Left ventricle myocardium inferior (tissue), 1 donor: ENCODE results near the gene SLC12A4. TPM values are rescaled to one million over a fixed set of nuclear protein-coding genes. Genes with fewer than 3 reads are reported as not detected.
"Not testable (repeated sequence)": the region's sequence is repeated elsewhere in the genome, so short reads cannot be mapped to it uniquely, and the experiment has no call there.

ENCODE experiments used
- DNase-seq: peaks from one replicate; pipeline ENCODE4 v3.0.0-alpha.2; 2020
- H3K27ac ChIP-seq: fragments of 200-600 bp; replicated peaks from 2 replicates; pipeline ENCODE4 v1.8.0; 2021
- H3K27me3 ChIP-seq: fragments of 200-600 bp; 2 replicates; pipeline ENCODE4 v1.8.0; 2021; ENCODE audit warnings: low read depth
- H3K36me3 ChIP-seq: fragments of 200-600 bp; 2 replicates; pipeline ENCODE4 v1.8.0; 2021
- H3K4me1 ChIP-seq: fragments of 200-600 bp; 2 replicates; pipeline ENCODE4 v1.8.0; 2021
- H3K4me3 ChIP-seq: fragments of 200-600 bp; 2 replicates; pipeline ENCODE4 v1.8.0; 2021; ENCODE audit warnings: mild to moderate bottlenecking, moderate library complexity
- H3K9me3 ChIP-seq: fragments of 200-600 bp; replicated peaks from 2 replicates; pipeline ENCODE4 v1.8.0; 2021
- intact Hi-C: fragments of 100-400 bp; cut with micrococcal nuclease; formaldehyde crosslinking; loops from one replicate; pipeline ENCODE4 v1.11.0; 2022
- total RNA-seq: library from RNA; stranded (reverse); fragmentation: NEBNext Ultra II Directional; extraction: Animal tissue kit (Norgen Biotek cat#: 25700); gene quantifications from one replicate; pipeline ENCODE4 v1.2.1, GENCODE V29; 2021
- TF ChIP-seq, protein P1 (sequence below): fragments of 200-600 bp; IDR thresholded peaks from 2 replicates; pipeline ENCODE4 v1.8.0; 2021; ENCODE audit warnings: antibody characterized with exemption, mild to moderate bottlenecking, borderline replicate concordance
- donor health status: DM: no; HTN: yes; CAD: no; lungs with severe emphysema.

The SLC12A4 gene
- total RNA-seq, 1 donor from 2014 or later = 79.2 TPM

DNA sequence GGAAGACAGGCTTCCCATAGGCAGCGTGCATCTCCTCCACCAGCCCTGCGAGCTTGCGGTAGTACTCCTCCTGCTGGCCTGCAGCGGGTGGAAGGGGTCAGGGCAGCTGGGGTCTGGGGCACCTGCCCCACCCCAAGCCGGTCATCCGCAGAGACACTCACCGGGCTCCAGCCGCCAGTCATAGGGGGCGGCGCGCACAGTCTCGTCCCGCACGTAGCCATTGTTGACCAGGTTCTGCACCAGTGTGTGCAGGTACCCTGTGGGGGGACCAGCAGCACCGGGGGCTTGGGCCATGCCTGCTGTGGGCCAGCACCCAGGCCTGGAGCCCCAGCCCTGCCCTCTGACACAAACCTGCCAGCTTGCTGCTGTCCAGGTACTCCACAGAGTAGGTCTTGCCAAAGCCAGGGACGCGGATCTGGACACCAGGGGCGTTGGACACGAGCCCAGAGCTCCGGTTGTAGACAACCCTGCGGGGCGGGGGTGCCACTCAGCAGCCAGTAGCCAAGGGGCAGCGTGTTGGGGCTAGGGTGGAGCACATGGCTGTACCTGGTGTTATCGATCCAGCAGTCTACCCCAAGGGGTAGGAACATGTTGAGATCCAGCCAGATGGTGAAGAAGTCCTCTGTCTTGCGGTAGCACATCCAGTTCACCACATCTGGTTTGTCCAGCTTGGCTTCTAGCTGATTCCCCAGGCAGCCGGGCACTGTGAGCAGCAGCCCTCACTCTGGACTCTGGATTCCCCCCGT lies 25.8 kb downstream of the SLC12A4 start:
- DNase-seq = no peak
- H3K36me3 ChIP-seq = peaks cover 75% of the 10 kb centered on the region
- intact Hi-C loops = no loop called here

DNA sequence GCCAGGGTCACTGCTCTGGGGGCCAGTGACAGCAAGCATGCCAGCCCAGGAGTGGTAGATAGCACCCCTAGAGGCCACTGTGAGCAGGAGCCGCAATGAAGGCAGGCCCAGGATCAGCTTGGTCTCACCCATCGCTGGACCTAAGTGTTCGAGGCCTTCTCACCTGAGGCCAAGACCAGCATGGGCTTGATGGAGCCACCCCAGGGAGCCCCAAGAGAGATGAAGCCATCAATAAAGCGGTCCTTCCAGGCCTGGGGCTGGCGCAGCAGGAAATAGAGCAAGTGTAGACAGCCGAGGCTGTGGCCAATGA lies 26.3 kb downstream of the SLC12A4 start:
- Histone ChIP-seq H3K27me3 (no peaks in the 10 kb centered on the region), H3K4me1 (peaks cover 80% of the 10 kb centered on the region), H3K4me3 (no peak overlapping the region), H3K9me3 (no peaks in the 10 kb centered on the region), H3K36me3 (peaks cover 70% of the 10 kb centered on the region), H3K27ac (peak overlapping the region; percentile 80)
- no peak for DNase-seq
- TF ChIP-seq, protein P1, sequence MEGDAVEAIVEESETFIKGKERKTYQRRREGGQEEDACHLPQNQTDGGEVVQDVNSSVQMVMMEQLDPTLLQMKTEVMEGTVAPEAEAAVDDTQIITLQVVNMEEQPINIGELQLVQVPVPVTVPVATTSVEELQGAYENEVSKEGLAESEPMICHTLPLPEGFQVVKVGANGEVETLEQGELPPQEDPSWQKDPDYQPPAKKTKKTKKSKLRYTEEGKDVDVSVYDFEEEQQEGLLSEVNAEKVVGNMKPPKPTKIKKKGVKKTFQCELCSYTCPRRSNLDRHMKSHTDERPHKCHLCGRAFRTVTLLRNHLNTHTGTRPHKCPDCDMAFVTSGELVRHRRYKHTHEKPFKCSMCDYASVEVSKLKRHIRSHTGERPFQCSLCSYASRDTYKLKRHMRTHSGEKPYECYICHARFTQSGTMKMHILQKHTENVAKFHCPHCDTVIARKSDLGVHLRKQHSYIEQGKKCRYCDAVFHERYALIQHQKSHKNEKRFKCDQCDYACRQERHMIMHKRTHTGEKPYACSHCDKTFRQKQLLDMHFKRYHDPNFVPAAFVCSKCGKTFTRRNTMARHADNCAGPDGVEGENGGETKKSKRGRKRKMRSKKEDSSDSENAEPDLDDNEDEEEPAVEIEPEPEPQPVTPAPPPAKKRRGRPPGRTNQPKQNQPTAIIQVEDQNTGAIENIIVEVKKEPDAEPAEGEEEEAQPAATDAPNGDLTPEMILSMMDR = peak; percentile 71
- intact Hi-C loops = no loop called here

More for the DNA sequence above, 25.8 kb downstream of the SLC12A4 start:
- peaks cover 80% of the 10 kb centered on the region for H3K4me1 ChIP-seq
- H3K4me3 ChIP-seq = no peak overlapping the region
- H3K9me3 ChIP-seq = no peaks in the 10 kb centered on the region
- H3K27ac ChIP-seq = peak overlapping the region; percentile 80
- H3K27me3 ChIP-seq = no peaks in the 10 kb centered on the region
- TF ChIP-seq, protein P1 = no peak

DNA sequence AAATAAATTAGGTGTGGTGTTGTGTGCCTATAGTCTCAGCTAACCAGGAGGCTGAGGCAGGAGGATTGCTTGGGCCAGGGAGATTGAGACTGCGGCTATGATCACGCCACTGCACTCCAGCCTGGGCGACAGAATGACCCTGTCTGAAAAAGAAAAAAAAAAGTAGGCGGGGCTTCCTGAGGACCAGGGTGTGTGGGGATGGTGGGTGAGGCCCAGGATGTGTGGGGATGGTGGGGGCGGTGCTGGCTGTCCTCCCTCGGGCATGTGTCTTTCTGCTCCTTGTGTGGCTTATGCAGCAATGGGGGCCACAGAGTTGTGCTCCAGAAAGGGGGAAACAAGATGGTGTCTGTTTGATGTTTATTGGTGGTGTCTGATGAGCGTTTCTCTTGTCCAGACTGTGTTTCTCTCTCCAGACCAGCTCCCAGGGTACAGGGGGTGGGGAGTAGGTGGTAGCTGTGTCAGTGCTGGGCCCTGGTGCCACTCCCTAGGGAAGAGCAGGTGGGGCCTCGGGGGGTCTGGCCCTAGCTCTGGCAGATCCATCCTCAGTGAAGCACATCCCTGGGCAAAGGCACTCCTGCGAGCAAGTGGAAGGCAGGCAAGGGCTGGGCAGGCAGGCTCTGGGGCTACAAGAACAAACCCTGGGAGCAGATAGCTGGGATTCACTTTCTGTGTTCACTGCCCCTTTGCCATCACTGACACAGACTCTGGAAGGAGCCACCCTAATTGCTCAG lies 26.8 kb downstream of the SLC12A4 start:
- Histone ChIP-seq H3K27ac (peak overlapping the region; percentile 80), H3K27me3 (no peaks in the 10 kb centered on the region), H3K9me3 (no peaks in the 10 kb centered on the region), H3K36me3 (peaks cover 65% of the 10 kb centered on the region), H3K4me1 (peaks cover 80% of the 10 kb centered on the region), H3K4me3 (no peak overlapping the region)
- intact Hi-C loops = no loop called here
- no peak for DNase-seq
- TF ChIP-seq, protein P1 = no peak

DNA sequence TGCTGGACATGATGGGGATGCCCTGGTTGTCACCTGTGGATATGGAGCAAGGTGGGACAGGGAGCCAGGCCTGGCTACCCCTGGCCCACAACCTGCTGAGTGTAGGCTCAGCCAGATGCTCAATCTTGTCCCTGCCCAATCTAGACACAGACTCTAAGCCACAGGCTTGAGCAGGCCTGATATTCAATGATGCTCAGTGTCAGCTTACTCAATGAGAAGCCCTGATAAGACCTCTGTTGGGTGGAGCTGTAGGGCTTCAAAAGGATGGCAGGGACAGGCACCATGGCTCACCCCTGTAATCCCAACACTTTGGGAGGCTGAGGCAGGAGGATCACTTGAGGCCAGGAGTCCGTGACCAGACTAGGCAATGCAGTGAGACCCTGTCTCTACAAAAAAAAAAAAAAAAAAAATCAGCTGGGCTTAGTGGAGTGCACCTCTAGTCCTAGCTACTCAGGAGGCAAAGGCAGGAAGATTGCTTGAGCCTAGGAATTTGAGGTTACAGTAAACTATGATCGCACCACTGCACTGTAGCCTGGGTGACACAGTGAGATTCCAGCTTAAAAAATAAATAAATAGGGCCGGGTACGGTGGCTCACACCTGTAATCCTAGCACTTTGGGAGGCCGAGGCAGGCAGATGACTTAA lies 27.9 kb downstream of the SLC12A4 start:
- Histone ChIP-seq H3K27ac (peak overlapping the region; percentile 80), H3K4me1 (peaks cover 78% of the 10 kb centered on the region), H3K9me3 (no peaks in the 10 kb centered on the region), H3K27me3 (no peaks in the 10 kb centered on the region), H3K36me3 (peaks cover 54% of the 10 kb centered on the region), H3K4me3 (no peak overlapping the region)
- intact Hi-C loops = no loop called here
- TF ChIP-seq, protein P1 = no peak
- no peak for DNase-seq

DNA sequence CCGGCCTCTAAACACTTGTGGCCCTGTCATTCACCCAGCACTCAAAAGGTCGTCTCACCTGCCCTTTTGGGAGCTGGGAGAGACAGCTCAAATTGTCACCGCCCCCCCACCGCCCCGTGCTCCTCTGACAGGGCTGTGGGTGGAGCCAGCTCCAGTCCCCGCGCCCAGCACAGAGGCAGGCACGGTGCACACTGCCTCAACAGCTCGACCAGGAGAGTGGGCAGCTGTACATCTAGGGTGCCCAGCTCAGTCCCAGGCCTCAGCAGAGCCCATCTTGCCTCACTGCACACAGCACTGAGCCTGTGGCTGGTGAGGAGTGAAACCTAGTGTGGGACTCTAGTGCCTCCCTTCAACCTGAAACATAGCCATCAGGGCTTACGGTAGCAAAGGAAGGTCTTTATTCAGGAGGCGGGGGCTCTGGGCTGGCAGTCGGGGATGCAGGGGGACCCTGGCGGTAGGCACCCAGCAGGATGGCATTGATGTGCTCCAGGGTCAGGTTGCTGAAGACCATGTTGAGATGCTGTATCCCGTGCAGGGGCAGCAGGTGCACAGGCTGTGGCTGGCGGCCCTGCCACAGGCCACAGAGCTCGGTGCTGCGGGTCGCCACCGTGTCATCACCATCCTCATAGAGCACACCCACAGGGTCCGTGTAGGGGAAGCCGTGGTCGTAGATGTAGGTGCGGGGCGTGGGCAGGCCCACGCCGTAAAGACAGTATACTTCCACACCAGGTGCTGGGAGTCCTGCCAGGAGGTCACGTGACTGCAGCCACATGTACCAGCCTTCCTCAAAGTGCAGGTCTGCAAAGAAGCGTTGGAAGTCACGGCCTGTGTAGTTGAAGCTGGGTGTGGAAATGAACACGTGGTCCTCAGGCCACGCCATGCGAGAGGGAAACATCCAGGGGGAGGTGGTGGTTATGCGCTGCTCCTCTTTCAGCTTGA lies 28.7 kb downstream of the SLC12A4 start:
- Histone ChIP-seq H3K27ac (peak overlapping the region; percentile 36), H3K4me1 (peaks cover 78% of the 10 kb centered on the region), H3K36me3 (peaks cover 46% of the 10 kb centered on the region), H3K27me3 (no peaks in the 10 kb centered on the region), H3K4me3 (no peak overlapping the region), H3K9me3 (no peaks in the 10 kb centered on the region)
- DNase-seq = peak; percentile 48
- TF ChIP-seq, protein P1 = no peak
- intact Hi-C loops = no loop called here

DNA sequence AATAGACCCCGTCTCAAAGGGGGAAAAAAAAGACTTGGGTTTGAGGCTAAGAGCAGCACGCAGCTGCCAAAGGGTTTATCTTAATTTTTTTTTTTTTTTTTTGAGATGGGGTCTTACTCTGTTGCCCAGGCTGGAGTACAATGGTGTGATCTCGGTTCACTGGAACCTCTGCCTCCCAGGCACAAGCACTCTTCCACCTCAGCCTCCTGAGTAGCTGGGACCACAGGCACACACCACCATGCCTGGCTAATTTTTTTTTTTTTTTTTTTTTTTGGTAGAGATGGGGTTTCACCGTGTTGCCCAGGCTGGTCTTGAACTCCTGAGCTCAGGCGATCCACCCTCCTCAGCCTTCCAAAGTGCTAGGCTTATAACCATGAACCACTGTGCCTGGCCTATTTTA lies 30.7 kb downstream of the SLC12A4 start:
- H3K27me3 ChIP-seq, H3K4me3 ChIP-seq, intact Hi-C loops, H3K9me3 ChIP-seq, DNase-seq: not testable (repeated sequence)
- Histone ChIP-seq H3K4me1 (peaks cover 70% of the 10 kb centered on the region), H3K27ac (peak overlapping the region; percentile 94), H3K36me3 (peaks cover 40% of the 10 kb centered on the region)
